ENCODE data around the gene PHLDA1. TPM values are rescaled to one million over a fixed set of nuclear protein-coding genes. Genes with fewer than 3 reads are reported as not detected.

PHLDA1 gene
- total and polyA plus RNA-seq, 2 of the 13 experiments (the other 11 are each of a cell fraction or from before 2014, with no cell fraction given): 33.8 to 41.0 TPM

GRCh38 chr12:76030341-76031080 lies 1.1 kb downstream of the PHLDA1 start (continued):
- TF ChIP-seq GPBP1L1 (CRISPR knock-in tag; IDR thresholded peaks at IDR 0.05) (no peak), KDM3A (CRISPR knock-in tag; IDR thresholded peaks at IDR 0.05; ENCODE audit: low read depth) (no peak), JUNB (CRISPR knock-in tag; IDR thresholded peaks at IDR 0.05; ENCODE audit: borderline replicate concordance) (peak; percentile 58), ZNF501 (CRISPR knock-in tag; IDR thresholded peaks at IDR 0.05) (0 out of 2 replicates have a peak, but pooled peaks have one; percentile 44), ZNF687 (CRISPR knock-in tag; IDR thresholded peaks at IDR 0.05) (0 out of 2 replicates have a peak, but pooled peaks have one; percentile 13), MEF2D (CRISPR knock-in tag; IDR thresholded peaks at IDR 0.05) (0 out of 2 replicates have a peak, but pooled peaks have one; percentile 16), ZNF691 (CRISPR knock-in tag; IDR thresholded peaks at IDR 0.05; ENCODE audit: borderline replicate concordance, low read depth) (peak; percentile 8; the same call in 1 of the 2 replicates), ZMYM3 (CRISPR knock-in tag; IDR thresholded peaks at IDR 0.05) (no peak), DZIP1 (CRISPR knock-in tag; IDR thresholded peaks at IDR 0.05) (peak; percentile 11; the same call in 1 of the 2 replicates), ZBTB3 (CRISPR knock-in tag; IDR thresholded peaks at IDR 0.05; ENCODE audit: borderline replicate concordance, low read depth) (0 out of 2 replicates have a peak, but pooled peaks have one; percentile 43), ZSCAN20 (CRISPR knock-in tag; IDR thresholded peaks at IDR 0.05; ENCODE audit: borderline replicate concordance) (no peak), ZNF34 (CRISPR knock-in tag; IDR thresholded peaks at IDR 0.05; ENCODE audit: borderline replicate concordance) (no peak), ZNF30 (CRISPR knock-in tag; IDR thresholded peaks at IDR 0.05) (no peak), GLI4 (CRISPR knock-in tag; IDR thresholded peaks at IDR 0.05; ENCODE audit: borderline replicate concordance) (no peak), HOXA9 (CRISPR knock-in tag; IDR thresholded peaks at IDR 0.05; ENCODE audit: borderline replicate concordance) (0 out of 2 replicates have a peak, but pooled peaks have one; percentile 47), POLR2G (IDR thresholded peaks at IDR 0.05; ENCODE audit: low read depth, low read length) (peak; percentile 83), ESRRA (CRISPR knock-in tag; IDR thresholded peaks at IDR 0.05; ENCODE audit: low read depth) (no peak; the same call in 1 of the 2 replicates), KAT8 (CRISPR knock-in tag; IDR thresholded peaks at IDR 0.05) (no peak), FOSL2 (CRISPR knock-in tag; IDR thresholded peaks at IDR 0.05) (no peak), ZNF766 (CRISPR knock-in tag; IDR thresholded peaks at IDR 0.05; ENCODE audit: borderline replicate concordance) (no peak)
